ENCODE measurements around the gene ALDH1L1. TPM values are rescaled to one million over a fixed set of nuclear protein-coding genes. Genes with fewer than 3 reads are reported as not detected.

Gene ALDH1L1
- total and polyA plus RNA-seq, 2 of the 8 experiments (the other 6 are each of a cell fraction or from before 2014, with no cell fraction given), result 0.98 to 1.6 TPM

GRCh38 chr3:126098391-126098858, 82.0 kb downstream of the ALDH1L1 start:
- Histone ChIP-seq H3K9me3 (ENCODE audit: insufficient read depth in 2 of 2, low read depth in 1 of 2, low read length in 1 of 2) (peaks cover 20 to 23% of the 10 kb centered on the region in 2 experiments; a peak in 3 of 4 replicates), H3K4ac (replicated peaks; ENCODE audit: insufficient read length, low read depth, low read length) (no peak overlapping the region), H3K23me2 (ENCODE audit: low read depth, low read length) (no peaks in the 10 kb centered on the region), H3K56ac (replicated peaks; ENCODE audit: insufficient read length, low read depth, low read length) (no peak overlapping the region), H3K79me2 (ENCODE audit: control insufficient read depth in 1 of 2, insufficient read depth in 2 of 2, low read length in 2 of 2) (no peaks in the 10 kb centered on the region), H2BK120ac (replicated peaks; ENCODE audit: low read depth, low read length) (no peak overlapping the region), H3K36me3 (ENCODE audit: control insufficient read depth in 2 of 4, insufficient read depth in 4 of 4, low read length in 3 of 4) (no peaks in the 10 kb centered on the region), H2AK5ac (ENCODE audit: low read depth, low read length) (no peak overlapping the region), H3K4me3 (ENCODE audit: extremely low read depth in 1 of 4, insufficient read depth in 2 of 4, low read depth in 3 of 4, low read length in 4 of 4) (no peak overlapping the region), H4K8ac (ENCODE audit: extremely low read depth, insufficient read depth, low read length) (no peak overlapping the region), H3K27me3 (replicated peaks in 1 of 4; ENCODE audit: control insufficient read depth in 3 of 4, extremely low read depth in 1 of 4, insufficient read depth in 3 of 4, low read length in 3 of 4) (no peaks in the 10 kb centered on the region), H2BK15ac (ENCODE audit: low read length) (no peak overlapping the region), H4K5ac (ENCODE audit: insufficient read length, low read depth, low read length) (no peak overlapping the region), H3K4me1 (replicated peaks in 1 of 4; ENCODE audit: control insufficient read depth in 3 of 4, insufficient read depth in 4 of 4, low read length in 3 of 4) (no peaks in the 10 kb centered on the region; a peak in 1 of 7 replicates), H2BK20ac (ENCODE audit: low read length) (no peak overlapping the region), H3K9ac (replicated peaks in 1 of 4; ENCODE audit: extremely low read depth in 1 of 4, low read depth in 3 of 4, low read length in 3 of 4) (no peak overlapping the region), H4K20me1 (replicated peaks in 1 of 2; ENCODE audit: control insufficient read depth in 1 of 2, insufficient read depth in 2 of 2, low read length in 2 of 2) (no peaks in the 10 kb centered on the region), H2BK12ac (ENCODE audit: low read depth, low read length) (no peak overlapping the region), H3K14ac (ENCODE audit: insufficient read length) (no peak overlapping the region), H3K23ac (ENCODE audit: insufficient read length) (no peak overlapping the region), H3K4me2 (ENCODE audit: insufficient read depth in 1 of 2, low read depth in 2 of 2, low read length in 2 of 2) (no peak overlapping the region), H3K27ac (ENCODE audit: low read depth, low read length) (no peak overlapping the region), H4K91ac (replicated peaks; ENCODE audit: insufficient read length, low read length) (no peak overlapping the region), H2AFZ (ENCODE audit: low read length) (no peak overlapping the region), H2BK5ac (ENCODE audit: low read depth, low read length) (no peak overlapping the region), H3K18ac (ENCODE audit: extremely low read depth, low read length) (no peak overlapping the region), H3K79me1 (ENCODE audit: low read depth, low read length) (no peaks in the 10 kb centered on the region)
- no peak for FAIRE-seq
- POLR2A ChIA-PET (ENCODE audit: partially characterized antibody), result no interaction called here
- DNase-seq (ENCODE audit: low read depth in 1 of 2, low spot score in 2 of 2), result no peak
- no peak for TF ChIP-seq SUZ12 (IDR thresholded peaks at IDR 0.05; ENCODE audit: low read length)
- TF ChIP-seq CBX5 (IDR thresholded peaks at IDR 0.05; ENCODE audit: low read depth, low read length), result no peak
- TF ChIP-seq FOSL1 (IDR thresholded peaks at IDR 0.05; ENCODE audit: insufficient read depth, low read depth, low read length), result no peak
- CTCF ChIA-PET (ENCODE audit: partially characterized antibody), result interaction anchor here (1.0 to 1.6 kb wide), 2 partner anchors 15 to 35 kb away, joined by 3 to 10 read pairs; no protein-coding TSS in a partner anchor
- WGBS, 2 experiments (ENCODE audit: extremely low coverage in 1 of 2, insufficient coverage in 1 of 2, insufficient read length in 1 of 2, insufficient replicate concordance in 2 of 2, low coverage in 1 of 2, low lambda C conversion rate in 2 of 2, missing lambda C conversion rate in 1 of 2), result 96% methylated on average over 2 of the region's 2 CpGs; no CpG with 5 or more reads in 1 of the 2 experiments
